GM19452 (cell line): ENCODE results near the gene HSPA1L.
"Not testable (repeated sequence)": the region's sequence is repeated elsewhere in the genome, so short reads cannot be mapped to it uniquely, and the experiment has no call there.

Experiments
- ATAC-seq: cut with Tn5 transposase; IDR thresholded peaks from one replicate; pipeline ENCODE4 v1.9.1; 2021; ENCODE audit not compliant: unreplicated experiment

The HSPA1L gene

GRCh38 chr6:31837369-31838113 lies 22.5 kb upstream of the HSPA1L start:
- no peak for ATAC-seq

GRCh38 chr6:31836474-31837368 lies 21.6 kb upstream of the HSPA1L start:
- no peak for ATAC-seq

- no peak for ATAC-seq
Measured at GRCh38 chr6:31836047-31836473, 21.0 kb upstream of the HSPA1L start.

- peak; percentile 45 for ATAC-seq
Measured at GRCh38 chr6:31834367-31835250, 19.5 kb upstream of the HSPA1L start.

GRCh38 chr6:31831350-31832215 lies 16.5 kb upstream of the HSPA1L start:
- ATAC-seq = no peak

GRCh38 chr6:31830886-31831335 lies 15.8 kb upstream of the HSPA1L start:
- no peak for ATAC-seq

GRCh38 chr6:31829633-31830283 lies 14.7 kb upstream of the HSPA1L start:
- ATAC-seq = no peak

GRCh38 chr6:31827286-31828079 lies 12.4 kb upstream of the HSPA1L start, which contains the start of gene HSPA1B:
HSPA1B (plus strand) TSS chr6:31827738; CDS start chr6:31827951, 213 bp downstream.
- peak; percentile 61 for ATAC-seq

GRCh38 chr6:31826793-31827285 lies 11.8 kb upstream of the HSPA1L start:
- no peak for ATAC-seq

- ATAC-seq = no peak
Measured at GRCh38 chr6:31825553-31825952, 10.5 kb upstream of the HSPA1L start.

GRCh38 chr6:31823592-31824196 lies 8.6 kb upstream of the HSPA1L start:
- not testable (repeated sequence) for ATAC-seq

GRCh38 chr6:31822036-31822821 lies 7.1 kb upstream of the HSPA1L start:
- ATAC-seq = no peak

GRCh38 chr6:31821301-31822035 lies 6.4 kb upstream of the HSPA1L start:
- ATAC-seq = no peak

- ATAC-seq = not testable (repeated sequence)
Measured at GRCh38 chr6:31820399-31820798, 5.3 kb upstream of the HSPA1L start.

- ATAC-seq = no peak
Measured at GRCh38 chr6:31819871-31820299, 4.8 kb upstream of the HSPA1L start.

- not testable (repeated sequence) for ATAC-seq
Measured at GRCh38 chr6:31817929-31818511, 2.9 kb upstream of the HSPA1L start.
